Measurements from ENCODE around the gene EPHA1. TPM values are rescaled to one million over a fixed set of nuclear protein-coding genes. Genes with fewer than 3 reads are reported as not detected.

EPHA1 gene
- total RNA-seq, 1 experiment from 2014 or later, result 65.6 TPM

DNA sequence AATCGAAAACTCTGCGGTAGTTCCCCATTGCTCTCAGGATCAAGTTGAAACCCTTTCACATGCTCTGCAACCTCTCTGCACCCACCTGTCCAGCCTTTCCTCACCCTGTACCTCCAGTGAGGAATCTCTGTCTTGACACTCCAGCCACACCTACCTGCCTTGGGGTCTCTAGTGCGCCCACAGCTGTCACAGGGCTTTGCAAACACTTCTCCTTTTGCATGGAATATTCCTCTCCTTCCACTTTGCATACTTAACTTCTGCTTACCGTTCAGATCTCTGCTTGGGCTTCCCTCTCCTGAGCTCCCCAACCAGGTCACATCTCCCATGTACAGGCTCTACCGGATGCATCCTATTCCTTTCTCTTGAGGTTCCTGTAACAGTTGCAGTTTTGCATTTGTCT, 34.1 kb downstream of the EPHA1 start:
- DNase-seq (ENCODE audit: low spot score), result no peak

DNA sequence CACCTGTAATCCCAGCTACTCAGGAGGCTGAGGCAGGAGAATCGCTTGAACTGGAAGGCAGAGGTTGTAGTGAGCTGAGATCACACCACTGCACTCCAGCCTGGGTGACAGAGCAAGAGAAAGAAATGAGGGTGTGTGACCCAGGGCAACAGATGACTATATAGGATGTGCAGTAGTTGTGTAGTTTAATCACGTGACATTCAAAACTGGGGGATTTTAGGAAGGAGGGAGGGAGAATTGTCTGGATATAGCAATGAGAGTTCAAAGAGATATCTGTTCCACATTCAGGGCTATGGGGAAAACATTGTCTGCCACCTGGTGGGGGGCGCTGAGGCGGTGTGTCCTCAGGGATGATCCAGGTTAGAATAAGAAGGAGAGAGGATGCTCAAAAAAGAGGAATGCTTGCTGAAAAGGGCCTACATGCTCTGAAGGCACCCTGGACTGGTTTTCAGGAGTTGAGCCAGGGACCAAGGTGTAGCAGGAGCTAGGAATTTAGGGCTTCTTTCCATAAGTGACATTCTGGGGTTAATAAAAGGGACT, 35.3 kb downstream of the EPHA1 start:
- DNase-seq (ENCODE audit: low spot score), result peak; percentile 43

DNA sequence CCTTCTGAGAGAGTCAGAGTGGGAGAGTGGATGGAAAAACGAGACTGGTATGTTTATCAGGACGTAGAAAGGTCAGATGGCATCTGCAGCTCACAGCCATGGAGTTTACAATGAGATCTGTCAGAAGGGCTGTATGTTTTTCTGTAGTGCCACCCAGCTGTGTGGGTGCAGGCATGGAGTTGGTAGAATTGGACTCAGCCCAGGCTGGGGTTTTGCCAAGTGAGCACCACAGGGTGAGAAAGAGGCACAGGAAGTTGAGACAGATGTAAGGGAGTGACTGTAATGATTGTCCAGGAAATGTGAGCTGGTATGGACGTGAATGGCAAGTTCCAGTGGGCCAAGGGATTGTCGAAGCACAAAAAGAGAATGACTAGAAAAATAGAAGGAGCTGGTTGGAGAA, 36.6 kb downstream of the EPHA1 start:
- DNase-seq (ENCODE audit: low spot score), result peak; percentile 83

DNA sequence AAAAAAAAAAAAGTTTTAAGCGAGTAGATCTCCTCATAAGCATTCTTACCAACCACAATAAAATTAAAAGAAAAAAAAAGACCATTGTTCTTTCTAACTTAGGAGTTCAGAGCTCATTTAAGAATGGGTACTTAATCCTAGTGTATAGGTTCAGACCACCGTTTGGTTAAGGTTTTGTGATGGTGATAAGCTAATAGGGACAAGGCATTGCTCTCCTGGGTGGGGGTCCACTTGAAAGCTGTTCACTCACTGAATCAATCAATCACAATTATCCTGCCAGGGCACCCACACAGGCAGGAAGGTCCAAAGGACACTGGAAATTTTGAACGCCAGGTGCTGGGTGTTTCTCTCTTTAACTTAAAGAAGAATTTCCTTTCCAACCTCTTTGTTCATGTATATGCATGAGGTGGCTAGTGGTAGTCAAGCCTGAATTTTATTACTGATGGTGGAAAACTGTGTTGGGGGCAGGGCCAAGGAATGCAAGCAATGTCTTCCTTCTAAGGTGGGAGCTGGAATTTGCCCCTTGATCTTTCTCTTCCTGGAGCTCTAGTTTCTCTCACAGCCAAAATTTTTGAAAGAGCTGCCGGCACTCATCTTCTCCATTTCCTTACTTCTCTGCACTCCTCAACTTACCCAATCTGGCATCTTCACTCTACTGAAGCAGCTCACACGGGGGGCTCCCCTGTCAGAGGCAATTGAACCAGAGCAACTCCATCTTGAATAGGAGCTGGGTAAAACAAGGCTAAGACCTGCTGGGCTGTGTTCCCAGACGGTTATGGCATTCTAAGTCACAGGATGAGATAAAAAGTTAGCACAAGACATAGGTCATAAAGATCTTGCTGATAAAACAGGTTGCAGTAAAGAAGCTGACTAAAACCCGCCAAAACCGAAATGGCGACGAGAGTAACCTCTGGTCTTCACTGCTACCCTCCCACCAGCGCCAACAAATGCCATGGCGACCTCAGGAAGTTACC, 38.7 kb downstream of the EPHA1 start:
- DNase-seq (ENCODE audit: low spot score), result peak; percentile 58

DNA sequence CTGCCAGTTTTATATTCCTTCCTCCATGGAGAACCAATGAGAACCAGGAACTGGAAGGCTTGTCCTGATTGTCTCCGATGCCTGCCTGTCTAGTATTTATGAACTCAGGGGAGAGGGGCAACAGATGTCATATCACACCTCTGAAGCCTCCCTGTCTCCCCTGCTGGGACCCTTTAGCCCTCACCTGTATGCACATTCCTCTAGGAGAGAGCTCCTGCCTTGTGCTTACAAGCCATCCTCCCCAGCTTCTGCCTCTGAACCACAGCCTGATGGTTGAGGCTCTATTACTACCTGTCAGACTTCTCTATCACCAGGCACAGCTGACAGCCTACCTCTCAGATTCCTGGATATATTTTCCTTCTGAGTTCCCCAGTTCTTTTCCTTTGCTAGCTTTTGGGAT, 40.3 kb downstream of the EPHA1 start:
- DNase-seq (ENCODE audit: low spot score), result no peak

DNA sequence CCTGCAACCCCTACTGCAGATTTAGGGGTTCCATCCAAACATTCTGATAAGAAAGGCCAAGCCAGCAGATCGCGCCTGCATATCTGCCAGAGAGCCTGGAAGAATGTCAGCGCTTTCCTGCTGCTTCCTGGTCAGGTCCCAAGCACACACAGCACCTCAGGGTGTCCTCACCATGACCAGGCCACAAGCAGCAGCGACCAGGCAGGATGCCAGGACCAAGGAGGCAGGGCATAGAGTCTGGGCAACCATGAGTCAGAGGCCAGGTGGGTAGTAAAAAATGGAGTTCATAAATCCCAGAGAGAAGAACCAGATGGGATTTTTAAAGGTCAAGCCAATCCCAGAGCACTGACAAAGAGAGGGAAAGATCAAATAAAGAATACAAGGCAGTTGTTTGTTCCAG, 40.7 kb downstream of the EPHA1 start:
- peak; percentile 98 for DNase-seq (ENCODE audit: low spot score)

DNA sequence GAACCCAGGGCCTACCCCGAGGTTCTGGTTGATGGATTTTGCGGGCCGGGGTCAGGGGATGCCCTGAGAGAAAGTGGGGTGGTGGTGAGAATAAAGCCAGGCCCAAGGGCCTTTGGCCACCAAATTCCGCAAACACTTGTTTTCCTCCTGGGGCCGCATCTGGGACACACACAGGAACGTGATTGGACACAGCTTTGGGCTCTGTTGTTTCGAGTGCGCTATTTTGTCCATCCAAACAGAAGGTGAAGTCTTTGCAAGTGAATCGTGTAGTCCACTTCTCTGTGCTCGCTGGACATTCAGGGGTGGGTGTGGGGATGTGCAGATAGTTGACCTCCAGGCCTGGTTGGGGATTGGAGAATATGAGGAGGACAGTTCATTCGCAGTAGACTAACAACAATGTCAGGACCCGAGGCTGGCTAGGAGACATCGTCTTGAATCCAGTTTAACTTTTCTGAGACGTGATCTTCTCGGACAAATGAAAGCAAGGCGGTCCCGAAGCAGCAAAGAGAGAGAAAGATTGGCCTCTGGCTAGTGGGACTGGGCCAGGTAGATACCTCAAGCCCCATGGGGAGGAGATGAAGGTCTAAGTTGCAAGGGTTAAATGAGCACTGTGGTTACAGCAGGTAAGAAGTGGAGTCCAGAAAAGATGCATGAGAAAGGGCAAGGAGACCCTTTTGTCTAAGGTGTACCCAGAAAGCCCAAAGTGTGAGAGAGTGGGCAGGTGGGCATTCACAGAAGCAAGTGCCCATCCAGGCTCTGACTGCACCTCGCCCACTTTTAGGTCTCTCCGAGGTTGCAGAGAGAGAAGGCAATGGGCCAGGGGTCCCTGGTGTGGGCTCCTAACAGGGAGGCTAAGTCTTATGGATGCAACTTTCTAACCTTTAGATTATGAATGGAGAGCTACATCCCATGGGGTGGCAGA, 45.4 kb downstream of the EPHA1 start:
- no peak for DNase-seq (ENCODE audit: low spot score)

DNA sequence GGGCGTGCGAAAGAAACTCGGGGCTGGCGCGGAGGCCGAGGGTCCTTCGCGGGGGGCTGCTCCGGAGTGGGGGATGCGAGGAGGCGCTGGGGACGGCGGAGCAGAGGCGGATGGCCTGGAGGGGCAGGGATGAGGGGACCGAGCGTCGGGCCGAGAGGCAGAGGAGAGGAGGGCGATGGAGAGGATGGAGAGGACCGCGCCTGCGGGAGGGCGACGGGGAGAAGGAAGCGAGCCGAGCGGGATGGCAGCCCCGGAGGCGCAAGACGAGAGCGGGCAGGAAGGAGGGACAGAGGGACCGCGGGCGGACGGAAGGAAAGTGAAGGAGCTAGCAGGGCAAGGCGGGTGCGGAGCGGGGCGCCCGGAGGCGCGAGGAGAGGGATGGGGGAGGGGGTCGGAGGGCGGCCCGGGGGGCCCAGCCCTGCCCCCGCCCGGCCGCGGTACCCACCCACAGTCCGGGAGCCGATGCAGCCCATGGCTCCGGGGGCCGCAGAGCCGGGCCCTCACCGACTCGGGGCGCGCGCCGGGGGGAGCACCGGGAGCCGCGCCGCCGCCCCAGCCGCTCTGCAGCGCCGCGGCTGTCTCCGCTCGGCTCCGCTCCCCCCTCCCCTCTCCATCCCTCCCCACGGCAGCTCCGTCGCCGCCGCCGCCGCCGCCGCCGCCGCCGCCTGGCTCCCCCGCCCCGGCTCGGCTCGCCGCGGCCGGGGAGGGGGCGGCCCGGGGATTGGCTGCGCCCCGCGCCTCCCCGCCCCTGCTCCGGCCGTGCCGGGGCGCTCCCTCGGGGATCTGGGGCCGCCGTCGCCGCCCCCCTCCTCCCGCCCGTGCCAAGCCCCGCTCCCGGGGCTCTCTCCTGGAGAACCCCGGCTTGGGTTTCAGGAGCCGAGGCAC, 46.3 kb downstream of the EPHA1 start, which contains the start of gene FAM131B:
FAM131B (minus strand) TSS at position 583 of the 885 bp plus-strand sequence; CDS start at position 473, 110 bp downstream.
- no peak for DNase-seq (ENCODE audit: low spot score)

DNA sequence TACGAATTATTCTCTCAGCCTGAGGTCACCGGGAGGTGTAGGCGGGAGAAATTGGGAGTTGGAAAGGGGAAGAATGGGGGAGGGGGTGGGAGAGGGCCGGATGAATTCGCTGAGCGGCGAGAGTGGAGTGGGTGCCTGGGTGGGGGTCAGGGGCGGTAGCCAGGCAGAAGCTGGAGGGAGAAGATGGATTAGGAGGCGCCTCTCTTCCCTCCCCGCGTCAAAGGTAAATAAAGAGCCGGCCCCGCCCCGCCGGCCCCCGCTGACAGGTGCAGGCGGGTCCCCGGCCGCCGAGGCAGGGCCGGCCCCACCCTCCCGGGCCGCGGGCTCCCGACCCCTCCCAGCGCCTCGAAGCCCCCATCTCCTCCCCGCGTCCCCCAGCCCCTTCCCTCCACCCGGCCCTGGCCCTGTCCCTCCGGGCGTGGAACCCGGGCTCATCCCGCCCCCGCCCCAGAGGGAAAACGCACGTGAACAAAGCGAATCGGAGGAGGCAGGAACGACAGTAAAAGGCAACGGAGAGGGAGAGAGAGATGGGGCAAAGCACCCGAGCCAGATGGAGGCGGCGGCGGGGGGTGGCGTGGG, 47.0 kb downstream of the EPHA1 start:
- no peak for DNase-seq (ENCODE audit: low spot score)

DNA sequence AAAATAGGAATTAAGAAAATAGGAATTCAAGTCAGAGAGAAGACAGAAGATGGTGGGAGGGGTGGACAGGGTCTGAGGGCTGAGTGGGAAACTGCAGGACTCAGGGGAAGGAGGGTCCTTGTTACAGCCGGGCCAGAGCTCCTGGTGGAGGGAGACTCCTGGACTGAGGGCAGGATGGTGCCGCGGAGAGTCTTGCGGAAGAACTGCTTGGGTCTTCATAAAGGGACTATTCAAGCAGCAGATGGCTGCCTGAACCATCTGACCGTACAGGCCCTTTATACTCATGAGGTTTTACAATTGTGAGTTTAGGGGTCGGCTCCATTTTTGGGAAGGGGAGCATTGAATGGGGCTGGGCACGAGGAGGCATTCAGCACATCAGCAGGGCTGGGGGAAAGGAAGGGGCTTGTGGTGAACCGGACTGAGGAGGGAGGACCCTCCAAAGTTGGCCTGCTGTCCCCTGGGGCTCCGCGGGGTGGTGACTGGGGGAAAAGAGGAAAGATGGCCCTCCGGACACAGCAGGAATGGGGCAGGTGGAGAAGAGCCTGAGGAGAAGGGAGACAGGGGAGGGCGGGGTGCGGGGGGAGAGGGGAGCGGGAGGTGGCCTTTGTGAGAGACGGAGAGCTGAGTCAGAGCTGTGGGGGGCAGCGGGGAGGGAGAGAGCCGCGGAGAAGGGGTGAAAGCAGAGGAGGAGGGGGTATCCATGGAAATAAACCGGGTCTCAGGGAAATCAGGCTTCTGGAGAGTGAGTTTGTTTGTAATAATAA, 47.7 kb downstream of the EPHA1 start:
- no peak for DNase-seq (ENCODE audit: low spot score)

DNA sequence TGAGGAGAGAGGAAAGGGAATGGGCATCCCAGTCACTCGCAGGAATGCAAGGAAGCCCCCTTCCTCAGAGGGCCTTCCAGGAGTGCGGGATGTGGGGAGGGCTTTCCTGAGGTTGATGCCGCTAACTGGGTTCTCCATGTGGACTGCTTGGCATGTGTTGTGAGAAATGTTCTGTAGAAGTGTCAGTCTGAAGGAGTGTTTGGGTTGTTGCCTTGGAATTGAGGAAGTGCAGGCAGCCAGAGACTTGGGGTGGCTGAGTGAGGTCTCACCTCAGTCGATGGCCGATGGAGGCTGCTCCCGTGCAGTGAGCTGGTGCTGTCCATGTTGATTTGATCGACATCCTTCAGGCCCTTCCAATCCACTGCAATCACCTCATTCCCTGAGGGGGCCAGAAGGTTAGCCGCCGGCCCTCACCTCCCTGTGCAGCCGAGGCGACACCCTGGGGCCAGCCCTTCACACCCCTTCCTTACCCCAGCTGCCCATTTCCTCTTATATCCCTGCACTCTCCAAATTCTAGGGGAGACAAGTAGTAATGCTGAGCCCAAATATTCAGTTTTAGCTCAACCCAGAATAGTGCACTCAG, 48.8 kb downstream of the EPHA1 start:
- DNase-seq (ENCODE audit: low spot score), result no peak

DNA sequence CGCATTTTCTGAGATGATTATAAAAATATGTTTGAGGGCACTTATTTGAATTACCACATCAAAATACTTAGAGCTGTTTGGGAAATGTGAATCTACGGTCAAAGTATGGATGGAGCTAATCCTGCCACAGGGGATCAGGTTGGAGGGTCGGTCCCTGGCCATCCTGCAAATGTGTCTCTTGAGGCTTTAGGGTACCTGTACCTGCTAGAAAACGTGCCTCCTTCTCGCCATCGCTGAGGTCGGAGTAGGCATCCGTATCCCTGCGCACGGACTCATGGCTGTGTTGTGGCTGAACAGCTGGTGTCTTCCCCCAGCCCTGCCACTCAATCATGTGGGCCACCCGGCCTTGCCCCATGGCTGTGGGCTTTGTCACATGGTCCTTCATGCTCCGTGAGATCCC, 50.0 kb downstream of the EPHA1 start:
- DNase-seq (ENCODE audit: low spot score), result no peak

DNA sequence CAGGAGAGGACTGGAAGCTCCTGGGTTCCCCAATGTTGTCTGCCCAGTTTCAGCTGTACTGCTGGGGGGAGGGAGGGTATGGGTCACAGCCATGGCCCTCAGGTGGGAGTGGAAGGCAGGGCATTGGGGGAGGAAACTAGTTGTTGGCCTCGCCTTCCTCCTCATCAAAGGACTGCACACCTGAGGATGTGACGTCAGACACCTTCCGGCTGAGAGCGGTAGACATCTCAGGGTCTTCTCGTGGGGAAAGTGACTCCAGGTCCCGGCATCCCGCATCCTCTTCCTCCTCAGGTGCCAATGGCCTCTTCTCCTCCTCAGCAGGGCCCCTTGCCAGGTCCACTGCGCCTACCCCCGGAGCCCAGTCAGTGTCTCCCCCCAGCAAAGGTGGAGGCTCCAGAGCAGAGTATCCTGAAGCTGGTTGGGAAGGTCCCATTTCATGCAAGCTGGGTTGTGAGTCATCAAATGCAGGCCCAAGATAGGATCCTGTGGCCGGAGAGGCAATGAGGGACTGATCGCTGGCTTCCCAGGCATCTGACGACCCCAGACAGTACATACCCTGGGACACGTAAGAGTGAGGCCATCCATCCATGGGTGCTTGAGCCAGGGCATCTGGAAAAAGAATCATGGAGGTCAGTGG, 52.1 kb downstream of the EPHA1 start:
- DNase-seq (ENCODE audit: low spot score), result no peak

DNA sequence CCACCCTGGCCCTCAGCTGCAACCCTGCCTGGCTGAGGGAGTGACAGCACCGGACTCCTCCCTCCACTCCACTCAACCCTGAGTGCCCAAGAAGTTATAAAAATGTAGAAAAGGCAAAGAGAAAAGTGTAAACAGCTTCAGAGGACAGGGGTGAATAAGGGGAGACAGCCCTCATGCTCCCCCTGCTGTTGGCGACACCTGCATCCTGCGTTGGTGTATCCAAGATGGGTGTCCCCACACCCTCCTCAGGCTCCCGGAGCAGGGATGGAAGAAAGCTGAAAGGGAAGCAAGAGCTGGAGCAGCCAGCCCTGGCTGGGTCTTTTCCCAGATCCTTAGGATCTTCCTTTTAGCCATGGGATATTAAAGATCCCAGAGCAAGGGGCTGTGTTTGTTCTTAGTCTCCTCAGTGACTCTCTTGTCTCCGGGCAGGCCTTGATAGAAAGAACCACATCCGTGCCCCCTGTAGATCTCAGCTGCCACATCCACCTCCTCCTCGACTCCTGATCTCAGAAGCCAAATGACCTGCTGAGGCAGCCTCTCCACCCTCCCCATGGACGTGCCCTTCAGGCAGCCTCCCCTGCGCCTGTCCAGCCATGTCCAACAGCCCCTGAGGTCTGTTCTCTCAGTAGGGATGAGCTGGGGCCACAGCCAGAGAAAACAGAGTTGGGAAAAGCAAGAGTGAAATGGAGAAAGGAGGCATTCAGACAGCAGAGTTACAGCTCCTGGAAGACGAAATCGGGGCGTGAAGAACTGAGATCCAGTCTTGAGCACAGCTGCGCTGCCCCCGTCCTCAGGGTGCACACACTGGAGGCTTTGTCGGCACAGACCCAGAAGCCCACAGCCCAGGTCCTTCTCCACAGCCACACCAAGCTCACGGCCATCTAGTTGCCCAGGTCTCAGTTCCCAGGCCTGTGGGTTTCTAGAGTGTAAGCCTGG, 52.9 kb downstream of the EPHA1 start:
- DNase-seq (ENCODE audit: low spot score), result no peak

DNA sequence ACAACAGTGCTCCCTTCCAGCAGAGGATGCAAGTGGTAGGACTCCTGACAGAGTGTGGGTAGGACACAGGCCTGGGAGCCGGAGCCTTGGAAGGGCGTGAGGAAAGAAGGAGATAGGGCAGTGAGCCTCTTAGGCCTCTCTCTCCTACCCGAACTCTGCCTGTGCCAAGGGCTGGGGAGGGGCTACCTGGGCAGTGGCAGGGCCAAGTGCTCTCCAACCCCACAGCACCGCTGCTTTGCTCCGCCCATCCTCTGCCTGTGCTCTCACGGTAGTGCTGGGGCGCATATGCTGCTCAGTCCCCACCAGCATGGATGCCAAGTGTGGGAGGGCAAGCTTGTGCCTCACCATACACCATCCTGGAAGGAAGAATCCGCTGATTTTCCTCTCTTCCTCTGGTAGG, 53.7 kb downstream of the EPHA1 start:
- DNase-seq (ENCODE audit: low spot score), result no peak

DNA sequence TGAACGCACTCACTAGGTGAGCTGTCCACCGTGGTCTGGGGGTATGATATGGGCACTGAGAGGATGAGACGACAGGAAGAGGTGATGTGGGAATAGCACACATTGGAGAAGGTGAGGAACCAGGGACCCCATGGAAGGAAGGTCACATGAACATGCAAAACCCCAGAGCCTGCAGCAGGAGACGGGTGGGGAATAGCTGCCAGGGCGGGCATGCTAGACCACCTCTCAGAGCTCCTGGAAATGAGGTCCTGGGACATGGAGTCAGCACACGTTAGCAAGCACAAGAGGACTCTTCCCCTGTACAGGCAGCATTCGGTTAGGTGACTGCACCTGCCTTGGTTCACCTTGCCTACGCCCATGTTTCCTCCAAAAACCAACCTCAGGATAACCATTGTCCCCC, 54.3 kb downstream of the EPHA1 start:
- DNase-seq (ENCODE audit: low spot score), result no peak

DNA sequence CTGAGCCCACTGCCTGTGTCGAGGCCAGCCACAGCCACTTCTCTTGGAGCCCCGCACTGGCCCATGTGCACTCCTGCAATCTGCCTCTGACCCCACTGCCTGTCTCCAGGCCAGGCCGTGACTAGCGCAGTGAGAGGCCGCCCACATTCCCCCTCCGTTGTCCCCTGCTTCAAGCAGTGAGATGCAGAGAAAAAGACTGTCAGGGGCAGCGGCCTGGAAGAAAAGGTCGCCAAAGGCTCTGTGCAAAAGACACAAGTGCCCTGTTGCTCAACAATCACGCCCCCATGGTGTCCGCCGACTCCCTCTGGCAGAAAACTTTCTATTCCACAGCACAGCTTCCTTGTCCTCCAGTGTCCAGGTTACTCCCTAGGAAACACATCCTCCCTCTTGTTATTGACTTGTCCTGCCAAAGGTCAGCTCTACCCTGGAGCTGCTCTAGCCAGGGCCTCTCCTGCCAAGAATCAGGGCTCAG, 56.1 kb downstream of the EPHA1 start:
- no peak for DNase-seq (ENCODE audit: low spot score)

DNA sequence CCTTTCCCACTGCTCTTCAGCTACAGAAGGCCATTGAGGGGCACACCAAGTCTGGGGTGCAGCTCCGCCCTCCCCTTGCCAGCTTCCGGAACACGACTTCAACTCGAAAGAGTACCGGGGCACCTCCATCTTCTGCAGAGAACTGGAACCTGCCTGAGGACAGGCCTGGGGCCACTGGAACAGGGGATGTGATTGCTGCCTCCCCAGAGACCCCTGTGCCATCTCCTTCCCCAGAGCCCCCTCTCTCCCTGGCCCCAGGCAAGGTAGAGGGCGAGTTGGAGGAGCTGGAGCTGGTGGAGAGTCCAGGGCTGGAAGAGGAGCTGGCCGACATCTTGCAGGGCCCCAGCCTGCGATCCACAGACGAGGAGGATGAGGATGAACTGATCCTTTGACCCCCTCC, 57.1 kb downstream of the EPHA1 start:
- DNase-seq (ENCODE audit: low spot score), result no peak
